GM23338 (cell line): Measurements from ENCODE around the gene MYO6. TPM values are rescaled to one million over a fixed set of nuclear protein-coding genes. Genes with fewer than 3 reads are reported as not detected.

Experiments
- ATAC-seq: fragments of 200-7000 bp; cut with Tn5 transposase; 3 replicates; pipeline ENCODE4 v1.9.1; 2020
- DNase-seq: peaks from one replicate; pipeline ENCODE4 v3.0.0-alpha.2; 2015; ENCODE audit warnings: low spot score
- H2AFZ ChIP-seq: fragments of 200-600 bp; sonication (generic); 2 replicates; pipeline ENCODE4 v1.8.0; 2016; ENCODE audit warnings: antibody characterized with exemption, mild to moderate bottlenecking, moderate library complexity
- H3F3A ChIP-seq: fragments of 200-600 bp; sonication (generic); replicated peaks from 2 replicates; pipeline ENCODE4 v1.8.0; 2017; ENCODE audit warnings: antibody characterized with exemption, mixed run types, low read depth
- H3K27ac ChIP-seq: fragments of 200-600 bp; sonication (generic); 2 replicates; pipeline ENCODE4 v1.6.1; 2016; ENCODE audit warnings: low read depth
- H3K27me3 ChIP-seq: fragments of 200-600 bp; sonication (generic); 2 replicates; pipeline ENCODE4 v1.8.0; 2016; ENCODE audit warnings: mild to moderate bottlenecking, mixed run types, moderate library complexity; ENCODE audit not compliant: insufficient read depth
- H3K36me3 ChIP-seq: fragments of 200-600 bp; sonication (generic); 2 replicates; pipeline ENCODE4 v1.8.0; 2016; ENCODE audit warnings: mild to moderate bottlenecking; ENCODE audit not compliant: insufficient read depth
- H3K4me1 ChIP-seq: fragments of 200-600 bp; sonication (generic); 2 replicates; pipeline ENCODE4 v1.8.0; 2016; ENCODE audit warnings: mild to moderate bottlenecking, moderate library complexity; ENCODE audit not compliant: insufficient read depth
- H3K4me2 ChIP-seq: fragments of 200-600 bp; sonication (generic); 2 replicates; pipeline ENCODE4 v1.7.1; 2017; ENCODE audit warnings: mixed run types
- H3K4me3 ChIP-seq: fragments of 200-600 bp; sonication (generic); 2 replicates; pipeline ENCODE4 v1.6.1; 2016; ENCODE audit warnings: mixed run types
- H3K79me2 ChIP-seq: fragments of 200-600 bp; sonication (generic); replicated peaks from 2 replicates; pipeline ENCODE4 v1.8.0; 2017; ENCODE audit warnings: mild to moderate bottlenecking; ENCODE audit not compliant: insufficient read depth
- H3K9me2 ChIP-seq: fragments of 200-600 bp; sonication (generic); 2 replicates; pipeline ENCODE4 v1.8.0; 2017; ENCODE audit not compliant: insufficient read depth
- H4K20me1 ChIP-seq: fragments of 200-600 bp; sonication (generic); replicated peaks from 2 replicates; pipeline ENCODE4 v1.8.0; 2017; ENCODE audit warnings: mild to moderate bottlenecking; ENCODE audit not compliant: insufficient read depth
- H3K27ac Mint-ChIP-seq: 2 replicates; pipeline ENCODE4 v1.8.0; 2020; ENCODE audit warnings: inconsistent platforms, mild to moderate bottlenecking, moderate library complexity, mixed read lengths
- H3K27me3 Mint-ChIP-seq: 3 replicates; pipeline ENCODE4 v1.8.0; 2022; ENCODE audit warnings: low read depth, mild to moderate bottlenecking, moderate library complexity, mixed read lengths, inconsistent platforms; ENCODE audit not compliant: insufficient read depth, poor library complexity
- H3K36me3 Mint-ChIP-seq: 3 replicates; pipeline ENCODE4 v1.8.0; 2021; ENCODE audit warnings: low read depth, mild to moderate bottlenecking, inconsistent platforms, moderate library complexity, mixed read lengths
- H3K4me1 Mint-ChIP-seq: 3 replicates; pipeline ENCODE4 v1.8.0; 2020; ENCODE audit warnings: mild to moderate bottlenecking, inconsistent platforms, mixed read lengths
- H3K4me3 Mint-ChIP-seq: 3 replicates; pipeline ENCODE4 v1.8.0; 2021; ENCODE audit warnings: moderate library complexity, mild to moderate bottlenecking, inconsistent platforms, mixed read lengths
- H3K9me3 Mint-ChIP-seq: 3 replicates; pipeline ENCODE4 v1.8.0; 2020; ENCODE audit warnings: moderate library complexity, mild to moderate bottlenecking, inconsistent platforms, mixed read lengths
- CREB1 ChIP-seq: fragments of 250-450 bp; sonication (Bioruptor Pico); IDR thresholded peaks from 2 replicates; pipeline ENCODE4 v1.5.0; 2020; ENCODE audit warnings: low read depth, mild to moderate bottlenecking, moderate library complexity
- CTCF ChIP-seq, 2 experiments: fragments of 200-600 bp in 1 of 2; sonication (generic) in 1 of 2; conservative IDR thresholded peaks; 2 replicates each; pipeline versions ENCODE4 v1.5.1 to v1.6.1; 2016 to 2017; ENCODE audit warnings: antibody characterized with exemption in 2 of 2, low read depth in 2 of 2, mild to moderate bottlenecking in 2 of 2, moderate library complexity in 1 of 2
- ETS1 ChIP-seq: IDR thresholded peaks from 2 replicates; pipeline ENCODE4 v1.6.1; 2016; ENCODE audit warnings: antibody characterized with exemption
- EZH2 ChIP-seq: fragments of 200-600 bp; sonication (generic); IDR thresholded peaks from one replicate; pipeline ENCODE4 v1.8.0; 2017; ENCODE audit warnings: antibody characterized with exemption, mild to moderate bottlenecking, low read depth; ENCODE audit not compliant: unreplicated experiment
- EZH2phosphoT487 ChIP-seq: fragments of 200-600 bp; sonication (generic); IDR thresholded peaks from one replicate; pipeline ENCODE4 v1.8.1; 2018; ENCODE audit warnings: antibody characterized with exemption; ENCODE audit not compliant: unreplicated experiment
- JUNB ChIP-seq: IDR thresholded peaks from one replicate; pipeline ENCODE4 v1.6.1; 2016; ENCODE audit warnings: antibody characterized with exemption; ENCODE audit not compliant: unreplicated experiment
- NANOG ChIP-seq: IDR thresholded peaks from 2 replicates; pipeline ENCODE4 v1.6.1; 2016; ENCODE audit warnings: antibody characterized with exemption, borderline replicate concordance
- POLR2AphosphoS5 ChIP-seq: IDR thresholded peaks from 2 replicates; pipeline ENCODE4 v1.6.1; 2016; ENCODE audit warnings: antibody characterized with exemption, low read depth
- REST ChIP-seq: IDR thresholded peaks from one replicate; pipeline ENCODE4 v1.6.1; 2018; ENCODE audit warnings: antibody characterized with exemption; ENCODE audit not compliant: unreplicated experiment
- STAT1 ChIP-seq: IDR thresholded peaks from one replicate; pipeline ENCODE4 v1.6.1; 2016; ENCODE audit warnings: antibody characterized with exemption; ENCODE audit not compliant: unreplicated experiment
- ZNF114 ChIP-seq: fragments of 250-450 bp; sonication (Bioruptor Pico); IDR thresholded peaks from 2 replicates; pipeline ENCODE4 v1.5.0; 2020; ENCODE audit warnings: mild to moderate bottlenecking, moderate library complexity
- ZNF331 ChIP-seq: fragments of 250-450 bp; sonication (Bioruptor Pico); IDR thresholded peaks from 2 replicates; pipeline ENCODE4 v1.5.0; 2020; ENCODE audit warnings: low read depth, mild to moderate bottlenecking, moderate library complexity
- polyA plus RNA-seq: library from polyadenylated mRNA; unstranded; fragments of >200 nt; fragmentation: Nextera tagmentation; extraction: Ambion mirVana; gene quantifications from 2 replicates; pipeline ENCODE4 v1.2.1, GENCODE V29; 2016
- total RNA-seq: library from RNA; depleted of rRNA; stranded (reverse); fragments of >200 nt; shearing (Covaris generic); gene quantifications from 2 replicates; pipeline ENCODE4 v1.2.3, GENCODE V29; 2014
- TF ChIP-seq, protein P1 (sequence below): fragments of 250-450 bp; sonication (Bioruptor Pico); IDR thresholded peaks from 2 replicates; pipeline ENCODE4 v1.5.0; 2020; ENCODE audit warnings: mild to moderate bottlenecking, moderate library complexity

The MYO6 gene
- total and polyA plus RNA-seq, 2 experiments from 2014 or later, result 21.8 to 33.0 TPM

GRCh38 chr6:75882734-75883133, 133.7 kb downstream of the MYO6 start:
- Histone ChIP-seq H3F3A (no peaks in the 10 kb centered on the region), H2AFZ (no peak overlapping the region), H3K4me1 (no peaks in the 10 kb centered on the region), H3K27ac (no peak overlapping the region), H3K4me3 (no peak overlapping the region), H3K9me2 (no peaks in the 10 kb centered on the region), H3K36me3 (no peaks in the 10 kb centered on the region), H3K79me2 (no peaks in the 10 kb centered on the region), H4K20me1 (no peaks in the 10 kb centered on the region), H3K27me3 (no peaks in the 10 kb centered on the region), H3K4me2 (no peak overlapping the region)
- ATAC-seq, result no peak
- H3K36me3 Mint-ChIP-seq, result peaks cover 3% of the 10 kb centered on the region; the same call in 2 of the 3 replicates
- H3K4me1 Mint-ChIP-seq, result peaks cover 11% of the 10 kb centered on the region
- no peak for DNase-seq
- H3K4me3 Mint-ChIP-seq, result no peak overlapping the region
- TF ChIP-seq ZNF331 (CRISPR knock-in tag), result no peak
- no peak for TF ChIP-seq ZNF114 (CRISPR knock-in tag)
- TF ChIP-seq ETS1, result no peak
- TF ChIP-seq STAT1, result no peak
- no peak for TF ChIP-seq EZH2
- no peak for TF ChIP-seq CTCF (conservative IDR thresholded peaks at IDR 0.05; ENCODE audit: low read depth in 2 of 2)
- TF ChIP-seq POLR2AphosphoS5, result no peak
- no peak for TF ChIP-seq REST
- TF ChIP-seq EZH2phosphoT487, result no peak
- no peak for TF ChIP-seq CREB1 (CRISPR knock-in tag)
- TF ChIP-seq, protein P1, sequence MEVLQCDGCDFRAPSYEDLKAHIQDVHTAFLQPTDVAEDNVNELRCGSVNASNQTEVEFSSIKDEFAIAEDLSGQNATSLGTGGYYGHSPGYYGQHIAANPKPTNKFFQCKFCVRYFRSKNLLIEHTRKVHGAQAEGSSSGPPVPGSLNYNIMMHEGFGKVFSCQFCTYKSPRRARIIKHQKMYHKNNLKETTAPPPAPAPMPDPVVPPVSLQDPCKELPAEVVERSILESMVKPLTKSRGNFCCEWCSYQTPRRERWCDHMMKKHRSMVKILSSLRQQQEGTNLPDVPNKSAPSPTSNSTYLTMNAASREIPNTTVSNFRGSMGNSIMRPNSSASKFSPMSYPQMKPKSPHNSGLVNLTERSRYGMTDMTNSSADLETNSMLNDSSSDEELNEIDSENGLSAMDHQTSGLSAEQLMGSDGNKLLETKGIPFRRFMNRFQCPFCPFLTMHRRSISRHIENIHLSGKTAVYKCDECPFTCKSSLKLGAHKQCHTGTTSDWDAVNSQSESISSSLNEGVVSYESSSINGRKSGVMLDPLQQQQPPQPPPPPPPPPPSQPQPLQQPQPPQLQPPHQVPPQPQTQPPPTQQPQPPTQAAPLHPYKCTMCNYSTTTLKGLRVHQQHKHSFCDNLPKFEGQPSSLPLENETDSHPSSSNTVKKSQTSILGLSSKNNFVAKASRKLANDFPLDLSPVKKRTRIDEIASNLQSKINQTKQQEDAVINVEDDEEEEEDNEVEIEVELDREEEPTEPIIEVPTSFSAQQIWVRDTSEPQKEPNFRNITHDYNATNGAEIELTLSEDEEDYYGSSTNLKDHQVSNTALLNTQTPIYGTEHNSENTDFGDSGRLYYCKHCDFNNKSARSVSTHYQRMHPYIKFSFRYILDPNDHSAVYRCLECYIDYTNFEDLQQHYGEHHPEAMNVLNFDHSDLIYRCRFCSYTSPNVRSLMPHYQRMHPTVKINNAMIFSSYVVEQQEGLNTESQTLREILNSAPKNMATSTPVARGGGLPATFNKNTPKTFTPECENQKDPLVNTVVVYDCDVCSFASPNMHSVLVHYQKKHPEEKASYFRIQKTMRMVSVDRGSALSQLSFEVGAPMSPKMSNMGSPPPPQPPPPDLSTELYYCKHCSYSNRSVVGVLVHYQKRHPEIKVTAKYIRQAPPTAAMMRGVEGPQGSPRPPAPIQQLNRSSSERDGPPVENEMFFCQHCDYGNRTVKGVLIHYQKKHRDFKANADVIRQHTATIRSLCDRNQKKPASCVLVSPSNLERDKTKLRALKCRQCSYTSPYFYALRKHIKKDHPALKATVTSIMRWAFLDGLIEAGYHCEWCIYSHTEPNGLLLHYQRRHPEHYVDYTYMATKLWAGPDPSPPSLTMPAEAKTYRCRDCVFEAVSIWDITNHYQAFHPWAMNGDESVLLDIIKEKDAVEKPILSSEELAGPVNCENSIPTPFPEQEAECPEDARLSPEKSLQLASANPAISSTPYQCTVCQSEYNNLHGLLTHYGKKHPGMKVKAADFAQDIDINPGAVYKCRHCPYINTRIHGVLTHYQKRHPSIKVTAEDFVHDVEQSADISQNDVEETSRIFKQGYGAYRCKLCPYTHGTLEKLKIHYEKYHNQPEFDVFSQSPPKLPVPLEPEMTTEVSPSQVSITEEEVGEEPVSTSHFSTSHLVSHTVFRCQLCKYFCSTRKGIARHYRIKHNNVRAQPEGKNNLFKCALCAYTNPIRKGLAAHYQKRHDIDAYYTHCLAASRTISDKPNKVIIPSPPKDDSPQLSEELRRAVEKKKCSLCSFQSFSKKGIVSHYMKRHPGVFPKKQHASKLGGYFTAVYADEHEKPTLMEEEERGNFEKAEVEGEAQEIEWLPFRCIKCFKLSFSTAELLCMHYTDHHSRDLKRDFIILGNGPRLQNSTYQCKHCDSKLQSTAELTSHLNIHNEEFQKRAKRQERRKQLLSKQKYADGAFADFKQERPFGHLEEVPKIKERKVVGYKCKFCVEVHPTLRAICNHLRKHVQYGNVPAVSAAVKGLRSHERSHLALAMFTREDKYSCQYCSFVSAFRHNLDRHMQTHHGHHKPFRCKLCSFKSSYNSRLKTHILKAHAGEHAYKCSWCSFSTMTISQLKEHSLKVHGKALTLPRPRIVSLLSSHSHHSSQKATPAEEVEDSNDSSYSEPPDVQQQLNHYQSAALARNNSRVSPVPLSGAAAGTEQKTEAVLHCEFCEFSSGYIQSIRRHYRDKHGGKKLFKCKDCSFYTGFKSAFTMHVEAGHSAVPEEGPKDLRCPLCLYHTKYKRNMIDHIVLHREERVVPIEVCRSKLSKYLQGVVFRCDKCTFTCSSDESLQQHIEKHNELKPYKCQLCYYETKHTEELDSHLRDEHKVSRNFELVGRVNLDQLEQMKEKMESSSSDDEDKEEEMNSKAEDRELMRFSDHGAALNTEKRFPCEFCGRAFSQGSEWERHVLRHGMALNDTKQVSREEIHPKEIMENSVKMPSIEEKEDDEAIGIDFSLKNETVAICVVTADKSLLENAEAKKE, result no peak
- TF ChIP-seq NANOG, result no peak
- no peak for TF ChIP-seq JUNB
- no peaks in the 10 kb centered on the region; the same call in 2 of the 3 replicates for H3K9me3 Mint-ChIP-seq
- H3K27me3 Mint-ChIP-seq, result peaks cover 3% of the 10 kb centered on the region
- H3K27ac Mint-ChIP-seq, result no peak overlapping the region
